ENCODE results near the gene PTPRK.

DNA sequence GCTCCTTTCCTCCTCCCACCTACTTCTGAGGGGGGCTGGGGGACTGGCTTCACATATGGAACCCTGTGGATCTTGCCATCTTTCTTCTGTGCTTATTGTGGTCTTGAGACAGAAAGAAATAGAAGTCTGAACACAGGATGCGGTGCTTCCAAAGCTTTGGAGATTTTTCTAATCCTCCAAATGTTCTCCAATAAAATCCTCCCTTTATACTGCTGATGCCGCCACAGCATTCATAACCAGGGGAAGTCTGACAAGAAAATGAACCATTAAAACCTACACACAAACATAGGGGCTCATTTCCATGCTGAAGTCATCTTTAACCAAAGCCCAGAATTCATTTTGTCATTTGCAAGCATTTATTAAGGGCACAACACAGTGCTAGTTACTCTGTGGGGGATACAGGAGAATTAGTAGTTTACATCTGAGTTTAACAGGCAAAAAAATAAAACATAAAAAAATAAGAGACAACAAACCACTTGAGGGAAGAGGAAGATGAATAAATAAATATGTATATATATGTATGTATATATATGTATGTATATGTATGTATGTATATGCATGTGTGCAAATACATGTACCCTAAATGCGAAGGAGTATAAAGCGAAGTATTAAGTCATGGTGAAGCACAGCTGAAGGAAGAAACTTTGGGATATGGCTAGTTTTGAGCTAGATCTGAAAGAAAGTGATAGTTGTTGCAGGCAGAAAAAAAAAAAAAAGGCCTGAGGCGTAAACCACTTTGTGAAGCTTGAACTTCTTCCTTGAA is 5.9 kb upstream of the PTPRK start:
- TF ChIP-seq, protein P1, sequence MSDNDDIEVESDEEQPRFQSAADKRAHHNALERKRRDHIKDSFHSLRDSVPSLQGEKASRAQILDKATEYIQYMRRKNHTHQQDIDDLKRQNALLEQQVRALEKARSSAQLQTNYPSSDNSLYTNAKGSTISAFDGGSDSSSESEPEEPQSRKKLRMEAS (IDR thresholded peaks at IDR 0.05), result no peak
- TF ChIP-seq, protein P2, sequence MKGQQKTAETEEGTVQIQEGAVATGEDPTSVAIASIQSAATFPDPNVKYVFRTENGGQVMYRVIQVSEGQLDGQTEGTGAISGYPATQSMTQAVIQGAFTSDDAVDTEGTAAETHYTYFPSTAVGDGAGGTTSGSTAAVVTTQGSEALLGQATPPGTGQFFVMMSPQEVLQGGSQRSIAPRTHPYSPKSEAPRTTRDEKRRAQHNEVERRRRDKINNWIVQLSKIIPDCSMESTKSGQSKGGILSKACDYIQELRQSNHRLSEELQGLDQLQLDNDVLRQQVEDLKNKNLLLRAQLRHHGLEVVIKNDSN (IDR thresholded peaks at IDR 0.05), result no peak
- no peak for TF ChIP-seq RAD21 (IDR thresholded peaks at IDR 0.05; ENCODE audit: low read depth)
- no peak for TF ChIP-seq TCF12 (IDR thresholded peaks at IDR 0.05; ENCODE audit: low read depth)
- TF ChIP-seq CEBPB (IDR thresholded peaks at IDR 0.05), result no peak
- TF ChIP-seq YY1 (IDR thresholded peaks at IDR 0.05; ENCODE audit: low read depth), result no peak
- TF ChIP-seq FOXM1 (IDR thresholded peaks at IDR 0.05; ENCODE audit: borderline replicate concordance, low read depth), result no peak
- TF ChIP-seq TAF1 (IDR thresholded peaks at IDR 0.05; ENCODE audit: low read depth), result no peak

Measured in Ishikawa (cell line).